Right lobe of liver (tissue), 4 donors: ENCODE data around the gene MARK3.

Experiments used
- POLR2A ChIP-seq: fragments of 450-650 bp; IDR thresholded peaks from one replicate; pipeline ENCODE4 v1.6.1; 2017; ENCODE audit warnings: antibody characterized with exemption, mild to moderate bottlenecking
- TF ChIP-seq, protein P1 (sequence below), 4 donors: fragments of 200-600 bp in 3 of 4; fragments of 450-650 bp in 1 of 4; IDR thresholded peaks; one replicate each; pipeline versions ENCODE4 v1.5.1 to v1.8.0; 2016 to 2022; ENCODE audit warnings: antibody characterized with exemption in 4 of 4, mild to moderate bottlenecking in 2 of 4
- donor health status: DM: no; HTN: no; CAD: no.
- donor health status: DM: no; HTN: no; CAD: no.
- donor health status: DM: no; HTN: yes; CAD: no.

- TF ChIP-seq POLR2A: no peak
- TF ChIP-seq, protein P1, sequence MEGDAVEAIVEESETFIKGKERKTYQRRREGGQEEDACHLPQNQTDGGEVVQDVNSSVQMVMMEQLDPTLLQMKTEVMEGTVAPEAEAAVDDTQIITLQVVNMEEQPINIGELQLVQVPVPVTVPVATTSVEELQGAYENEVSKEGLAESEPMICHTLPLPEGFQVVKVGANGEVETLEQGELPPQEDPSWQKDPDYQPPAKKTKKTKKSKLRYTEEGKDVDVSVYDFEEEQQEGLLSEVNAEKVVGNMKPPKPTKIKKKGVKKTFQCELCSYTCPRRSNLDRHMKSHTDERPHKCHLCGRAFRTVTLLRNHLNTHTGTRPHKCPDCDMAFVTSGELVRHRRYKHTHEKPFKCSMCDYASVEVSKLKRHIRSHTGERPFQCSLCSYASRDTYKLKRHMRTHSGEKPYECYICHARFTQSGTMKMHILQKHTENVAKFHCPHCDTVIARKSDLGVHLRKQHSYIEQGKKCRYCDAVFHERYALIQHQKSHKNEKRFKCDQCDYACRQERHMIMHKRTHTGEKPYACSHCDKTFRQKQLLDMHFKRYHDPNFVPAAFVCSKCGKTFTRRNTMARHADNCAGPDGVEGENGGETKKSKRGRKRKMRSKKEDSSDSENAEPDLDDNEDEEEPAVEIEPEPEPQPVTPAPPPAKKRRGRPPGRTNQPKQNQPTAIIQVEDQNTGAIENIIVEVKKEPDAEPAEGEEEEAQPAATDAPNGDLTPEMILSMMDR (IDR thresholded peaks at IDR 0.05): no peak
Observed at GRCh38 chr14:103456167-103456835, 71.1 kb downstream of the MARK3 start.
